Panc1 (cell line): ENCODE measurements around the gene SLC16A12. TPM values are rescaled to one million over a fixed set of nuclear protein-coding genes. Genes with fewer than 3 reads are reported as not detected.
A peak's percentile ranks its signal among the peaks of the same experiment; 100 is the strongest.

Experiments used
- ATAC-seq: fragments of 200-7000 bp; cut with Tn5 transposase; 2 replicates; pipeline ENCODE4 v1.9.1; 2020; ENCODE audit warnings: mild to moderate bottlenecking, moderate library complexity
- BruUV-seq: library from RNA; stranded (reverse); fragments of 400-500 nt; replicated peaks from 2 replicates; lab custom pipeline; 2021; lab: Mats Ljungman, UMichigan
- CTCF ChIA-PET: fragments of 300-600 bp; sonication (Branson Sonifier 250); formaldehyde crosslinking; loops from one replicate; lab custom pipeline; 2022; ENCODE audit warnings: antibody characterized with exemption; lab: Charles Lee
- POLR2A ChIA-PET: fragments of 300-600 bp; sonication (Branson Sonifier 250); formaldehyde crosslinking; loops from one replicate; lab custom pipeline; 2022; ENCODE audit warnings: antibody characterized with exemption; lab: Charles Lee
- DNase-seq: peaks from one replicate; pipeline ENCODE4 v3.0.0-alpha.2; 2010; ENCODE audit warnings: low read depth, low spot score
- H3K27ac ChIP-seq: 2 replicates; pipeline ENCODE4 v1.5.1; 2011; ENCODE audit warnings: mild to moderate bottlenecking, low read length, inconsistent platforms
- H3K27me3 ChIP-seq: fragments of 200-500 bp; sonication (Bioruptor generic); 2 replicates; pipeline ENCODE4 v1.6.0; 2014; ENCODE audit warnings: low read length, inconsistent platforms; ENCODE audit not compliant: control insufficient read depth, insufficient read depth
- H3K36me3 ChIP-seq: fragments of 200-500 bp; sonication (Bioruptor generic); 2 replicates; pipeline ENCODE4 v1.5.1; 2014; ENCODE audit warnings: inconsistent platforms, mild to moderate bottlenecking, low read length, moderate library complexity; ENCODE audit not compliant: control insufficient read depth, insufficient read depth
- H3K4me1 ChIP-seq: 2 replicates; pipeline ENCODE4 v1.5.1; 2011; ENCODE audit warnings: inconsistent platforms, mild to moderate bottlenecking, low read length, moderate library complexity; ENCODE audit not compliant: control insufficient read depth, insufficient read depth
- H3K4me3 ChIP-seq, 2 experiments: 2 replicates each; pipeline ENCODE4 v1.5.1; 2011 to 2012; ENCODE audit warnings: low read depth in 2 of 2, low read length in 2 of 2, mild to moderate bottlenecking in 2 of 2, inconsistent platforms in 1 of 2, moderate library complexity in 1 of 2
- H3K9me3 ChIP-seq: fragments of 200-500 bp; sonication (Bioruptor generic); 2 replicates; pipeline ENCODE4 v1.5.1; 2014; ENCODE audit warnings: low read depth, mild to moderate bottlenecking, inconsistent platforms, low read length, moderate library complexity; ENCODE audit not compliant: control insufficient read depth, insufficient read depth
- CTCF ChIP-seq: fragments of 450-650 bp; IDR thresholded peaks from 2 replicates; pipeline ENCODE4 v1.5.1; 2017; ENCODE audit warnings: mild to moderate bottlenecking
- POLR2AphosphoS5 ChIP-seq: IDR thresholded peaks from 2 replicates; pipeline ENCODE4 v1.6.1; 2012; ENCODE audit warnings: mild to moderate bottlenecking, low read depth, low read length, moderate library complexity
- SIN3A ChIP-seq: IDR thresholded peaks from 2 replicates; pipeline ENCODE4 v1.6.1; 2012; ENCODE audit warnings: low read depth, mild to moderate bottlenecking, low read length, moderate library complexity, borderline replicate concordance; ENCODE audit not compliant: insufficient read depth
- TCF7L2 ChIP-seq: IDR thresholded peaks from 2 replicates; pipeline ENCODE4 v1.6.1; 2011; ENCODE audit warnings: mild to moderate bottlenecking, low read depth, low read length, inconsistent platforms
- in situ Hi-C: cut with HindIII; loops from 2 replicates; pipeline ENCODE4 v1.10.0; 2016; ENCODE audit warnings: low sequenced_read_pairs, low pct_unique_long_range_greater_than_20kb
- intact Hi-C: fragments of 100-400 bp; cut with micrococcal nuclease; formaldehyde crosslinking; loops from one replicate; pipeline ENCODE4 v1.10.0; 2022; ENCODE audit not compliant: unreplicated experiment
- total RNA-seq: library from RNA; stranded (reverse); gene quantifications from one replicate; pipeline ENCODE4 v1.2.1, GENCODE V29; 2021; ENCODE audit not compliant: unreplicated experiment
- TF ChIP-seq, protein P1 (sequence below), 2 experiments: IDR thresholded peaks; 2 replicates each; pipeline ENCODE4 v1.6.1; 2011 to 2012; ENCODE audit warnings: low read depth in 2 of 2, control low read depth in 1 of 2, low read length in 1 of 2, mild to moderate bottlenecking in 1 of 2, moderate library complexity in 1 of 2; ENCODE audit not compliant: insufficient read depth in 1 of 2

SLC16A12 gene
- total RNA-seq, 1 experiment from 2014 or later, result not detected

- H3K27me3 ChIP-seq, result no peaks in the 10 kb centered on the region
- TF ChIP-seq CTCF, result peak; percentile 22; the same call in 1 of the 2 replicates
- no peak for TF ChIP-seq SIN3A
- no peak for TF ChIP-seq POLR2AphosphoS5
- BruUV-seq, result no TSS peak
- no peak for DNase-seq
- POLR2A ChIA-PET, result no interaction called here
- no peak overlapping the region for H3K4me3 ChIP-seq
- intact Hi-C loops, result no loop called here
- peak; percentile 76; the same call in 1 of the 2 replicates for ATAC-seq
- H3K36me3 ChIP-seq, result no peaks in the 10 kb centered on the region
- H3K27ac ChIP-seq, result no peak overlapping the region
- in situ Hi-C loops, result no loop called here
- CTCF ChIA-PET, result interaction anchor here (0.6 to 0.7 kb wide), 2 partner anchors 130 to 160 kb away, joined by 4 read pairs; no protein-coding TSS in a partner anchor
- no peaks in the 10 kb centered on the region for H3K4me1 ChIP-seq
- no peaks in the 10 kb centered on the region for H3K9me3 ChIP-seq
Observed at GRCh38 chr10:89555688-89556445, 20.5 kb upstream of the SLC16A12 start.

DNA sequence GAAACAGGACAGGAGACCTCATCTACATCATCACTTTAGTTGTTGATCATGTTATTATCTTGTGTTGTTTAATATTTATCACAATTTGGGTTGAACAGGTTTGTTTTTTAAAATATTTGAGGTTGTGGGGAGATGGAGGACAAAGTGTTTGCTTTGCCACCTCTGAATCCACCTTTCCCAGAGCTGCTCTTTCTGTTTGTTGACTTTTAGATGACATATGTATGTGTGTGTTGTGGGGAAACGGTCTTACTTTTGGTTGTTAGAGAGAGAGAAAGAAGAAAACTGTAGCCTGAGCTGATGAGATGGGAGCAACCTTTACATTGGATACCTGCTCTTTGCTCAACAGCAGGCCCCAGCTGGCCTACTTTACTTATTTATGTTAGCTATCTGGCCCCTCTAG is 19.0 kb upstream of the SLC16A12 start:
- DNase-seq, result no peak
- TF ChIP-seq POLR2AphosphoS5 (no peak), TCF7L2 (no peak), SIN3A (no peak), CTCF (no peak)
- TF ChIP-seq, protein P1, sequence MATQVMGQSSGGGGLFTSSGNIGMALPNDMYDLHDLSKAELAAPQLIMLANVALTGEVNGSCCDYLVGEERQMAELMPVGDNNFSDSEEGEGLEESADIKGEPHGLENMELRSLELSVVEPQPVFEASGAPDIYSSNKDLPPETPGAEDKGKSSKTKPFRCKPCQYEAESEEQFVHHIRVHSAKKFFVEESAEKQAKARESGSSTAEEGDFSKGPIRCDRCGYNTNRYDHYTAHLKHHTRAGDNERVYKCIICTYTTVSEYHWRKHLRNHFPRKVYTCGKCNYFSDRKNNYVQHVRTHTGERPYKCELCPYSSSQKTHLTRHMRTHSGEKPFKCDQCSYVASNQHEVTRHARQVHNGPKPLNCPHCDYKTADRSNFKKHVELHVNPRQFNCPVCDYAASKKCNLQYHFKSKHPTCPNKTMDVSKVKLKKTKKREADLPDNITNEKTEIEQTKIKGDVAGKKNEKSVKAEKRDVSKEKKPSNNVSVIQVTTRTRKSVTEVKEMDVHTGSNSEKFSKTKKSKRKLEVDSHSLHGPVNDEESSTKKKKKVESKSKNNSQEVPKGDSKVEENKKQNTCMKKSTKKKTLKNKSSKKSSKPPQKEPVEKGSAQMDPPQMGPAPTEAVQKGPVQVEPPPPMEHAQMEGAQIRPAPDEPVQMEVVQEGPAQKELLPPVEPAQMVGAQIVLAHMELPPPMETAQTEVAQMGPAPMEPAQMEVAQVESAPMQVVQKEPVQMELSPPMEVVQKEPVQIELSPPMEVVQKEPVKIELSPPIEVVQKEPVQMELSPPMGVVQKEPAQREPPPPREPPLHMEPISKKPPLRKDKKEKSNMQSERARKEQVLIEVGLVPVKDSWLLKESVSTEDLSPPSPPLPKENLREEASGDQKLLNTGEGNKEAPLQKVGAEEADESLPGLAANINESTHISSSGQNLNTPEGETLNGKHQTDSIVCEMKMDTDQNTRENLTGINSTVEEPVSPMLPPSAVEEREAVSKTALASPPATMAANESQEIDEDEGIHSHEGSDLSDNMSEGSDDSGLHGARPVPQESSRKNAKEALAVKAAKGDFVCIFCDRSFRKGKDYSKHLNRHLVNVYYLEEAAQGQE (IDR thresholded peaks at IDR 0.05; ENCODE audit: insufficient read depth in 1 of 2, low read depth in 2 of 2, low read length in 1 of 2), result no peak
- no peak for ATAC-seq
- ChIA-PET POLR2A (no interaction called here), CTCF (interaction anchor here (0.5 kb wide), 1 partner anchor 20 kb away, joined by 10 read pairs; no protein-coding TSS in a partner anchor)
- no TSS peak for BruUV-seq
- intact Hi-C loops (no loop called here), in situ Hi-C loops (no loop called here)
- Histone ChIP-seq H3K27ac (no peak overlapping the region), H3K27me3 (no peaks in the 10 kb centered on the region; the same call in 1 of the 2 replicates), H3K9me3 (no peaks in the 10 kb centered on the region), H3K4me1 (no peaks in the 10 kb centered on the region), H3K4me3 (no peak overlapping the region), H3K36me3 (no peaks in the 10 kb centered on the region)
